H1 (cell line): ENCODE data around the gene COBLL1. TPM values are rescaled to one million over a fixed set of nuclear protein-coding genes. Genes with fewer than 3 reads are reported as not detected.

Experiments
- POLR2AphosphoS5 ChIP-seq: IDR thresholded peaks from 2 replicates; pipeline ENCODE4 v1.6.1; 2011; ENCODE audit warnings: low read depth, low read length
- polyA plus RNA-seq, 7 experiments: library from polyadenylated mRNA; depleted of rRNA in 3 of 7; stranded (reverse) in 5 of 7; unstranded in 2 of 7; fragments of >200 nt in 5 of 7; fragments of 200-250 nt in 2 of 7; gene quantifications; 1 replicate in 5 of 7; 2 replicates in 1 of 7; 4 replicates in 1 of 7; pipeline versions ENCODE4 v1.2.1 to v1.2.3, GENCODE V29; 2011 to 2013; ENCODE audit warnings: missing spikeins in 2 of 7, mixed read lengths in 2 of 7
- total RNA-seq: library from RNA; stranded (reverse); fragmentation: NEBNext Ultra II Directional; extraction: Animal tissue kit (Norgen Biotek cat#: 25700); gene quantifications from 2 replicates; pipeline ENCODE4 v1.2.1, GENCODE V29; 2021

COBLL1 gene
- total and polyA plus RNA-seq, 2 of the 8 experiments (the other 6 are each of a cell fraction or from before 2014, with no cell fraction given), result 2.2 to 6.2 TPM

DNA sequence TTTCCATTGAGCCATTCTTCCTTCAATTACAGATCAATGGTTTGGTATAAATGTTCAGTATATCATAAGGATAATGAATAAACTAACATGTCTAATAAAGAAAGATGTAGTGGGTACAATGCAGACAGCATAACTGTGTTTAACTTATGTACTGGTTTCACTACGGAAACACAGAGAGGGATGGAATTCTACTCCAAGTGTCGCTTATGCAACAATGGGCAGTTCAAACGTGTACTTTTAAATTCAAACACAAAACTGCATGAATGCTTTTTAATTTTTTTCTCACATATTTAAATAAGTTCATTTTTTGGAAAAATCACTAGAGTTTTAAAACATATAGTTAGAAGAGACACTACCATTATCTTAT lies 74.7 kb downstream of the COBLL1 start (continued):
- no peak for TF ChIP-seq POLR2AphosphoS5
